SK-N-SH treated with all-trans-retinoic acid at 6 μM for 48 hours (cell line): ENCODE measurements around the gene SMCHD1.

Source experiments
- ATAC-seq: fragments of 200-7000 bp; cut with Tn5 transposase; 3 replicates; pipeline ENCODE4 v1.9.1; 2020; ENCODE audit warnings: mild to moderate bottlenecking, moderate library complexity
- ARNTL ChIP-seq: fragments of 450-650 bp; formaldehyde crosslinking; IDR thresholded peaks from 2 replicates; pipeline ENCODE4 v1.5.0; 2020; ENCODE audit warnings: low read depth, mild to moderate bottlenecking, moderate library complexity, borderline replicate concordance
- BACH2 ChIP-seq: fragments of 250-450 bp; sonication (Bioruptor Pico); IDR thresholded peaks from 2 replicates; pipeline ENCODE4 v1.9.0; 2021; ENCODE audit warnings: mild to moderate bottlenecking, borderline replicate concordance
- CSDC2 ChIP-seq: fragments of 250-450 bp; sonication (Bioruptor Pico); IDR thresholded peaks from 2 replicates; pipeline ENCODE4 v1.5.0; 2020; ENCODE audit warnings: mild to moderate bottlenecking, moderate library complexity
- ESRRG ChIP-seq: fragments of 250-450 bp; sonication (Bioruptor Pico); IDR thresholded peaks from 2 replicates; pipeline ENCODE4 v1.6.1; 2021; ENCODE audit warnings: mild to moderate bottlenecking
- GLIS3 ChIP-seq: fragments of 250-450 bp; sonication (Bioruptor Pico); IDR thresholded peaks from 2 replicates; pipeline ENCODE4 v1.5.0; 2020; ENCODE audit warnings: mild to moderate bottlenecking, moderate library complexity
- ISL1 ChIP-seq: fragments of 250-450 bp; sonication (Bioruptor Pico); IDR thresholded peaks from 2 replicates; pipeline ENCODE4 v2.1.2; 2022; ENCODE audit warnings: mild to moderate bottlenecking, moderate library complexity
- OSR1 ChIP-seq: fragments of 250-450 bp; sonication (Bioruptor Pico); IDR thresholded peaks from 2 replicates; pipeline ENCODE4 v1.8.0; 2022; ENCODE audit warnings: moderate library complexity, mild to moderate bottlenecking, inconsistent platforms
- PPARA ChIP-seq: fragments of 250-450 bp; sonication (Bioruptor Pico); IDR thresholded peaks from 2 replicates; pipeline ENCODE4 v1.5.0; 2020; ENCODE audit warnings: mild to moderate bottlenecking, borderline replicate concordance
- RARB ChIP-seq: fragments of 250-450 bp; sonication (Bioruptor Pico); IDR thresholded peaks from 2 replicates; pipeline ENCODE4 v1.8.0; 2021; ENCODE audit warnings: mild to moderate bottlenecking, moderate library complexity
- SNAI2 ChIP-seq: fragments of 250-450 bp; sonication (Bioruptor Pico); IDR thresholded peaks from 2 replicates; pipeline ENCODE4 v1.5.0; 2020; ENCODE audit warnings: mild to moderate bottlenecking, moderate library complexity
- TCF4 ChIP-seq: fragments of 250-450 bp; sonication (Bioruptor Pico); IDR thresholded peaks from 2 replicates; pipeline ENCODE4 v1.8.0; 2021; ENCODE audit warnings: mild to moderate bottlenecking, moderate library complexity, borderline replicate concordance
- TOX ChIP-seq: fragments of 250-450 bp; sonication (Bioruptor Pico); IDR thresholded peaks from 2 replicates; pipeline ENCODE4 v1.8.0; 2021; ENCODE audit warnings: mild to moderate bottlenecking, moderate library complexity, borderline replicate concordance
- ZC3H10 ChIP-seq: fragments of 250-450 bp; sonication (Bioruptor Pico); IDR thresholded peaks from 2 replicates; pipeline ENCODE4 v1.5.1; 2021; ENCODE audit warnings: mild to moderate bottlenecking, moderate library complexity
- ZFP3 ChIP-seq: fragments of 250-450 bp; sonication (Bioruptor Pico); IDR thresholded peaks from 2 replicates; pipeline ENCODE4 v1.5.0; 2020; ENCODE audit warnings: mild to moderate bottlenecking, moderate library complexity
- ZFP30 ChIP-seq: fragments of 450-650 bp; formaldehyde crosslinking; IDR thresholded peaks from 2 replicates; pipeline ENCODE4 v1.5.0; 2022; ENCODE audit warnings: mild to moderate bottlenecking, moderate library complexity
- ZNF565 ChIP-seq: fragments of 450-650 bp; formaldehyde crosslinking; conservative IDR thresholded peaks from 2 replicates; pipeline ENCODE4 v1.5.0; 2020; ENCODE audit warnings: low read depth, mild to moderate bottlenecking, moderate library complexity
- ZNF70 ChIP-seq: fragments of 450-650 bp; formaldehyde crosslinking; IDR thresholded peaks from 2 replicates; pipeline ENCODE4 v1.5.0; 2020; ENCODE audit warnings: mild to moderate bottlenecking, moderate library complexity
- ZNF8 ChIP-seq: fragments of 450-650 bp; formaldehyde crosslinking; IDR thresholded peaks from 2 replicates; pipeline ENCODE4 v1.5.0; 2020; ENCODE audit warnings: mild to moderate bottlenecking, moderate library complexity
- TF ChIP-seq, protein P1 (sequence below): fragments of 250-450 bp; sonication (Bioruptor Pico); IDR thresholded peaks from 2 replicates; pipeline ENCODE4 v1.8.0; 2020; ENCODE audit warnings: mild to moderate bottlenecking, moderate library complexity, borderline replicate concordance
- TF ChIP-seq, protein P2 (sequence below): fragments of 250-450 bp; sonication (Bioruptor Pico); IDR thresholded peaks from 2 replicates; pipeline ENCODE4 v1.8.0; 2021; ENCODE audit warnings: low read depth, mild to moderate bottlenecking, moderate library complexity, borderline replicate concordance
- TF ChIP-seq, protein P3 (sequence below): fragments of 250-450 bp; sonication (Bioruptor Pico); IDR thresholded peaks from 2 replicates; pipeline ENCODE4 v1.5.1; 2021; ENCODE audit warnings: mild to moderate bottlenecking, moderate library complexity
- TF ChIP-seq, protein P4 (sequence below): fragments of 250-450 bp; sonication (Bioruptor Pico); IDR thresholded peaks from 2 replicates; pipeline ENCODE4 v1.5.0; 2020; ENCODE audit warnings: mild to moderate bottlenecking, moderate library complexity
- TF ChIP-seq, protein P5 (sequence below): fragments of 250-450 bp; sonication (Bioruptor Pico); IDR thresholded peaks from 2 replicates; pipeline ENCODE4 v1.5.1; 2020; ENCODE audit warnings: low read depth, mild to moderate bottlenecking, moderate library complexity

SMCHD1 gene

DNA sequence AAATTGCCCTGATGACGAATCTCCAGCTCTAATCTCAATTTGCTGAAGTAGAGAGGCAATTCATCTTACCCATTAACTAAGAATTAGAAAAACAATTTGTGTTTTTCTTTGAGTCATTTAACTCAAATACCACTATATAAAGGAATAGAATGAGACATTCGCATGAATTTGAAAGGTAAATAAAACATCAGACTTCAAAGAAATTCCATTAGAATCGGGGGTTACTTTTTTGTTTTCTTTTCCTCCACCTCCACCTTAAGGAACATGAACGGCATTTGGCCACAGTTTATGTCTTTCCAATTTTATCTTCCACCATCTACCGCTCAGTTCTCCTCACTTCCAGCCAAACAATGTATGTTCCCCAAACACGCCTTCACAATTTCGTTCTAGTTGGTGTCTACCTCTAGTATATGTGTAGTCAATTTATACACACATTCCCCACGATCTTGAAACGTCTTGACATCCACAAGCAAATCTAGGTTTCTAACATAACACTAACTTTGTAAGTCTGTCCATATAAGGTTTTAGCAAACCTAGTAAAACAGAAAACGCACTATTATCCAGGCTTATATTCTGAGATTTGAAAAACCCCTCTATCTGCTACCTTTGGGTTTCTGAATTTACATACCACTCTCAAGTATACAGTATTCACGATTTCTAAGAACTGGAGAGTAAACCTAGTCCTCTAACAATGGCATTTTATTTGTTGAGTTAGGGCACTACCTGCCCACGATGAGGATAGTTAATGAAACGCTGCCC is 1.2 kb upstream of the SMCHD1 start:
- no peak for ATAC-seq
- TF ChIP-seq, protein P1, sequence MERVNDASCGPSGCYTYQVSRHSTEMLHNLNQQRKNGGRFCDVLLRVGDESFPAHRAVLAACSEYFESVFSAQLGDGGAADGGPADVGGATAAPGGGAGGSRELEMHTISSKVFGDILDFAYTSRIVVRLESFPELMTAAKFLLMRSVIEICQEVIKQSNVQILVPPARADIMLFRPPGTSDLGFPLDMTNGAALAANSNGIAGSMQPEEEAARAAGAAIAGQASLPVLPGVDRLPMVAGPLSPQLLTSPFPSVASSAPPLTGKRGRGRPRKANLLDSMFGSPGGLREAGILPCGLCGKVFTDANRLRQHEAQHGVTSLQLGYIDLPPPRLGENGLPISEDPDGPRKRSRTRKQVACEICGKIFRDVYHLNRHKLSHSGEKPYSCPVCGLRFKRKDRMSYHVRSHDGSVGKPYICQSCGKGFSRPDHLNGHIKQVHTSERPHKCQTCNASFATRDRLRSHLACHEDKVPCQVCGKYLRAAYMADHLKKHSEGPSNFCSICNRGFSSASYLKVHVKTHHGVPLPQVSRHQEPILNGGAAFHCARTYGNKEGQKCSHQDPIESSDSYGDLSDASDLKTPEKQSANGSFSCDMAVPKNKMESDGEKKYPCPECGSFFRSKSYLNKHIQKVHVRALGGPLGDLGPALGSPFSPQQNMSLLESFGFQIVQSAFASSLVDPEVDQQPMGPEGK (CRISPR knock-in tag), result no peak
- TF ChIP-seq TOX (no peak), ZNF565 (CRISPR knock-in tag) (no peak), ISL1 (CRISPR knock-in tag) (no peak), ZNF70 (CRISPR knock-in tag) (no peak), OSR1 (CRISPR knock-in tag) (no peak), TCF4 (CRISPR knock-in tag) (no peak), RARB (no peak), CSDC2 (CRISPR knock-in tag) (no peak), ARNTL (no peak), SNAI2 (CRISPR knock-in tag) (no peak), BACH2 (CRISPR knock-in tag) (no peak), GLIS3 (CRISPR knock-in tag) (no peak), PPARA (CRISPR knock-in tag) (no peak), ZFP3 (CRISPR knock-in tag) (no peak), ZC3H10 (CRISPR knock-in tag) (no peak)
- TF ChIP-seq, protein P2, sequence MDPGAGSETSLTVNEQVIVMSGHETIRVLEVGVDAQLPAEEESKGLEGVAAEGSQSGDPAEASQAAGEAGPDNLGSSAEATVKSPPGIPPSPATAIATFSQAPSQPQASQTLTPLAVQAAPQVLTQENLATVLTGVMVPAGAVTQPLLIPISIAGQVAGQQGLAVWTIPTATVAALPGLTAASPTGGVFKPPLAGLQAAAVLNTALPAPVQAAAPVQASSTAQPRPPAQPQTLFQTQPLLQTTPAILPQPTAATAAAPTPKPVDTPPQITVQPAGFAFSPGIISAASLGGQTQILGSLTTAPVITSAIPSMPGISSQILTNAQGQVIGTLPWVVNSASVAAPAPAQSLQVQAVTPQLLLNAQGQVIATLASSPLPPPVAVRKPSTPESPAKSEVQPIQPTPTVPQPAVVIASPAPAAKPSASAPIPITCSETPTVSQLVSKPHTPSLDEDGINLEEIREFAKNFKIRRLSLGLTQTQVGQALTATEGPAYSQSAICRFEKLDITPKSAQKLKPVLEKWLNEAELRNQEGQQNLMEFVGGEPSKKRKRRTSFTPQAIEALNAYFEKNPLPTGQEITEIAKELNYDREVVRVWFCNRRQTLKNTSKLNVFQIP (CRISPR knock-in tag), result no peak
- TF ChIP-seq, protein P3, sequence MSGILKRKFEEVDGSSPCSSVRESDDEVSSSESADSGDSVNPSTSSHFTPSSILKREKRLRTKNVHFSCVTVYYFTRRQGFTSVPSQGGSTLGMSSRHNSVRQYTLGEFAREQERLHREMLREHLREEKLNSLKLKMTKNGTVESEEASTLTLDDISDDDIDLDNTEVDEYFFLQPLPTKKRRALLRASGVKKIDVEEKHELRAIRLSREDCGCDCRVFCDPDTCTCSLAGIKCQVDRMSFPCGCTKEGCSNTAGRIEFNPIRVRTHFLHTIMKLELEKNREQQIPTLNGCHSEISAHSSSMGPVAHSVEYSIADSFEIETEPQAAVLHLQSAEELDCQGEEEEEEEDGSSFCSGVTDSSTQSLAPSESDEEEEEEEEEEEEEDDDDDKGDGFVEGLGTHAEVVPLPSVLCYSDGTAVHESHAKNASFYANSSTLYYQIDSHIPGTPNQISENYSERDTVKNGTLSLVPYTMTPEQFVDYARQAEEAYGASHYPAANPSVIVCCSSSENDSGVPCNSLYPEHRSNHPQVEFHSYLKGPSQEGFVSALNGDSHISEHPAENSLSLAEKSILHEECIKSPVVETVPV, result no peak
- TF ChIP-seq, protein P4, sequence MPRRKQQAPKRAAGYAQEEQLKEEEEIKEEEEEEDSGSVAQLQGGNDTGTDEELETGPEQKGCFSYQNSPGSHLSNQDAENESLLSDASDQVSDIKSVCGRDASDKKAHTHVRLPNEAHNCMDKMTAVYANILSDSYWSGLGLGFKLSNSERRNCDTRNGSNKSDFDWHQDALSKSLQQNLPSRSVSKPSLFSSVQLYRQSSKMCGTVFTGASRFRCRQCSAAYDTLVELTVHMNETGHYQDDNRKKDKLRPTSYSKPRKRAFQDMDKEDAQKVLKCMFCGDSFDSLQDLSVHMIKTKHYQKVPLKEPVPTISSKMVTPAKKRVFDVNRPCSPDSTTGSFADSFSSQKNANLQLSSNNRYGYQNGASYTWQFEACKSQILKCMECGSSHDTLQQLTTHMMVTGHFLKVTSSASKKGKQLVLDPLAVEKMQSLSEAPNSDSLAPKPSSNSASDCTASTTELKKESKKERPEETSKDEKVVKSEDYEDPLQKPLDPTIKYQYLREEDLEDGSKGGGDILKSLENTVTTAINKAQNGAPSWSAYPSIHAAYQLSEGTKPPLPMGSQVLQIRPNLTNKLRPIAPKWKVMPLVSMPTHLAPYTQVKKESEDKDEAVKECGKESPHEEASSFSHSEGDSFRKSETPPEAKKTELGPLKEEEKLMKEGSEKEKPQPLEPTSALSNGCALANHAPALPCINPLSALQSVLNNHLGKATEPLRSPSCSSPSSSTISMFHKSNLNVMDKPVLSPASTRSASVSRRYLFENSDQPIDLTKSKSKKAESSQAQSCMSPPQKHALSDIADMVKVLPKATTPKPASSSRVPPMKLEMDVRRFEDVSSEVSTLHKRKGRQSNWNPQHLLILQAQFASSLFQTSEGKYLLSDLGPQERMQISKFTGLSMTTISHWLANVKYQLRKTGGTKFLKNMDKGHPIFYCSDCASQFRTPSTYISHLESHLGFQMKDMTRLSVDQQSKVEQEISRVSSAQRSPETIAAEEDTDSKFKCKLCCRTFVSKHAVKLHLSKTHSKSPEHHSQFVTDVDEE (CRISPR knock-in tag), result no peak

DNA sequence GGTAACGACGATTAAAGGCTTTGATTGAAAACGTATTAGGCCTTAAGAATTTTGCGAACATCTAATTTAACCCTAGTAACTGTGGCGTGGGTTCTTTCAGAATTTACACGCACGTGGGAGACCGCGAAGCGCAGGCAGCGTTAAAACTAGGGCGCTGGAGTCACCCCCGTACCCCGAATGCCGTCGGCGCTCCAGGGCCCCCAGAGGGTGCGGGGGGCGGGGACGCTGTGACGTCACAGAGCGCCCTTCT is 673 bp upstream of the SMCHD1 start:
- TF ChIP-seq, protein P1 (CRISPR knock-in tag), result no peak
- TF ChIP-seq PPARA (CRISPR knock-in tag) (no peak), ARNTL (no peak), ZNF8 (no peak), ESRRG (CRISPR knock-in tag) (no peak), BACH2 (CRISPR knock-in tag) (no peak), CSDC2 (CRISPR knock-in tag) (no peak), ZNF565 (CRISPR knock-in tag) (no peak), SNAI2 (CRISPR knock-in tag) (no peak), ZFP30 (CRISPR knock-in tag) (no peak)
- TF ChIP-seq, protein P3, result no peak
- TF ChIP-seq, protein P2 (CRISPR knock-in tag), result no peak
- TF ChIP-seq, protein P5, sequence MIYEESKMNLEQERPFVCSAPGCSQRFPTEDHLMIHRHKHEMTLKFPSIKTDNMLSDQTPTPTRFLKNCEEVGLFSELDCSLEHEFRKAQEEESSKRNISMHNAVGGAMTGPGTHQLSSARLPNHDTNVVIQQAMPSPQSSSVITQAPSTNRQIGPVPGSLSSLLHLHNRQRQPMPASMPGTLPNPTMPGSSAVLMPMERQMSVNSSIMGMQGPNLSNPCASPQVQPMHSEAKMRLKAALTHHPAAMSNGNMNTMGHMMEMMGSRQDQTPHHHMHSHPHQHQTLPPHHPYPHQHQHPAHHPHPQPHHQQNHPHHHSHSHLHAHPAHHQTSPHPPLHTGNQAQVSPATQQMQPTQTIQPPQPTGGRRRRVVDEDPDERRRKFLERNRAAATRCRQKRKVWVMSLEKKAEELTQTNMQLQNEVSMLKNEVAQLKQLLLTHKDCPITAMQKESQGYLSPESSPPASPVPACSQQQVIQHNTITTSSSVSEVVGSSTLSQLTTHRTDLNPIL (CRISPR knock-in tag), result no peak
- peak; percentile 27 for ATAC-seq
